Neural progenitor cell (in vitro differentiated cells): ENCODE results near the gene NUAK1.

Experiments used
- EZH2 ChIP-seq: fragments of 200-600 bp; sonication (generic); IDR thresholded peaks from 2 replicates; pipeline ENCODE4 v1.6.1; 2017; ENCODE audit warnings: antibody characterized with exemption, mild to moderate bottlenecking, moderate library complexity
- EZH2phosphoT487 ChIP-seq: fragments of 200-600 bp; sonication (generic); IDR thresholded peaks from 2 replicates; pipeline ENCODE4 v1.6.1; 2017; ENCODE audit warnings: antibody characterized with exemption
- TF ChIP-seq, protein P1 (sequence below): fragments of 200-600 bp; sonication (generic); IDR thresholded peaks from 2 replicates; pipeline ENCODE4 v1.5.1; 2017; ENCODE audit warnings: antibody characterized with exemption, mild to moderate bottlenecking

DNA sequence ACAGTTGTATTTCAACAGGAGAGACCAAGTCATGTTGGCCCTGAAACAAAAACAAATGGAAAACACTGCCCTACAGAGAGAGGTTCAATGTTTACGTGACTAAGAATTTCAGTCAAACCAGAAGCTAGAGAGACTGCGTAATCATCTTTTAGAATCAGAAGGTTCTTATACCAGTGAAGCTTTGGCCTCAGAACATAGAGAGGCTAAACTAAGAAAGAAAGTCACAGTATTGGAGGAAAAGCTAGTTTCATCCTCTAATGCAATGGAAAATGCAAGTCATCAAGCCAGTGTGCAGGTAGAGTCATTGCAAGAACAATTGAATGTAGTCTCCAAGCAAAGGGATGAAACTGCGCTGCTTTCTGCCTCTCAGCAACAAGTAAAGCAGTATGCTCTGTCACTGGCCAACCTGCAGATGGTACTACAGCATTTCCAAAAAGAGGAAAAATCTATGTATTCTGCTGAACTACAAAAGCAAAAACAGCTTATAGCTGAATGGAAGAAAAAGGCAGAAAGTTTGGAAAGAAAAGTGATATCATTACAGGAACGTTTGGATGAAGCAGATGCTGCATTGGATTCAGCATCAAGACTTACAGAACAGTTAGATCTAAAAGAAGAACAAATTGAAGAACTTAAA, 32.5 kb upstream of the NUAK1 start:
- TF ChIP-seq, protein P1, sequence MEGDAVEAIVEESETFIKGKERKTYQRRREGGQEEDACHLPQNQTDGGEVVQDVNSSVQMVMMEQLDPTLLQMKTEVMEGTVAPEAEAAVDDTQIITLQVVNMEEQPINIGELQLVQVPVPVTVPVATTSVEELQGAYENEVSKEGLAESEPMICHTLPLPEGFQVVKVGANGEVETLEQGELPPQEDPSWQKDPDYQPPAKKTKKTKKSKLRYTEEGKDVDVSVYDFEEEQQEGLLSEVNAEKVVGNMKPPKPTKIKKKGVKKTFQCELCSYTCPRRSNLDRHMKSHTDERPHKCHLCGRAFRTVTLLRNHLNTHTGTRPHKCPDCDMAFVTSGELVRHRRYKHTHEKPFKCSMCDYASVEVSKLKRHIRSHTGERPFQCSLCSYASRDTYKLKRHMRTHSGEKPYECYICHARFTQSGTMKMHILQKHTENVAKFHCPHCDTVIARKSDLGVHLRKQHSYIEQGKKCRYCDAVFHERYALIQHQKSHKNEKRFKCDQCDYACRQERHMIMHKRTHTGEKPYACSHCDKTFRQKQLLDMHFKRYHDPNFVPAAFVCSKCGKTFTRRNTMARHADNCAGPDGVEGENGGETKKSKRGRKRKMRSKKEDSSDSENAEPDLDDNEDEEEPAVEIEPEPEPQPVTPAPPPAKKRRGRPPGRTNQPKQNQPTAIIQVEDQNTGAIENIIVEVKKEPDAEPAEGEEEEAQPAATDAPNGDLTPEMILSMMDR = peak; percentile 24
- TF ChIP-seq EZH2phosphoT487 = no peak
- no peak for TF ChIP-seq EZH2
